Uterus (tissue), 4 donors: ENCODE data around the gene OR2A5. TPM values are rescaled to one million over a fixed set of nuclear protein-coding genes. Genes with fewer than 3 reads are reported as not detected.

Experiments used
- DNase-seq, 2 donors: peaks; one replicate each; pipeline ENCODE4 v3.0.0-alpha.2; 2019 to 2020
- H3K27ac ChIP-seq, 2 donors: fragments of 200-600 bp; sonication (generic); 1 replicate in 1 of 2; 2 replicates in 1 of 2; pipeline ENCODE4 v1.5.1; 2016 to 2018
- H3K27me3 ChIP-seq, 2 donors: fragments of 200-600 bp; sonication (generic); one replicate each; pipeline ENCODE4 v1.5.1; 2018 to 2019; ENCODE audit warnings: control low read depth in 1 of 2
- H3K36me3 ChIP-seq, 2 donors: fragments of 200-600 bp; sonication (generic); one replicate each; pipeline ENCODE4 v1.5.1; 2019; ENCODE audit warnings: control low read depth in 1 of 2
- H3K4me1 ChIP-seq, 2 donors: fragments of 200-600 bp; sonication (generic); one replicate each; pipeline ENCODE4 v1.5.1; 2018 to 2019; ENCODE audit warnings: control low read depth in 1 of 2
- H3K4me3 ChIP-seq, 2 donors: fragments of 200-600 bp; sonication (generic); 1 replicate in 1 of 2; 2 replicates in 1 of 2; pipeline ENCODE4 v1.5.1; 2018 to 2019; ENCODE audit warnings: mild to moderate bottlenecking in 1 of 2
- H3K9me3 ChIP-seq, 2 donors: fragments of 200-600 bp; sonication (generic); one replicate each; pipeline ENCODE4 v1.5.1; 2019; ENCODE audit warnings: control low read depth in 1 of 2
- CTCF ChIP-seq, 4 experiments: fragments of 200-600 bp in 2 of 4; fragments of 450-650 bp in 2 of 4; sonication (generic) in 2 of 4; IDR thresholded peaks; one replicate each; pipeline ENCODE4 v1.5.1; 2016 to 2019; ENCODE audit warnings: antibody characterized with exemption in 4 of 4, mild to moderate bottlenecking in 2 of 4, moderate library complexity in 1 of 4
- POLR2A ChIP-seq, 2 donors: fragments of 450-650 bp; IDR thresholded peaks; one replicate each; pipeline ENCODE4 v1.6.1; 2016; ENCODE audit warnings: antibody characterized with exemption in 2 of 2, mild to moderate bottlenecking in 1 of 2, moderate library complexity in 1 of 2
- intact Hi-C: fragments of 100-400 bp; cut with DNase I; formaldehyde crosslinking; loops from one replicate; pipeline ENCODE4 v1.15.1; 2023; ENCODE audit warnings: low total_unique reads
- total RNA-seq, 4 donors: library from RNA; depleted of rRNA in 3 of 4; stranded (reverse); fragments of >200 nt in 3 of 4; gene quantifications; one replicate each; pipeline versions ENCODE4 v1.1.0 to v1.2.4, GENCODE V29; 2014 to 2023
- donor health status: DM: yes; HTN: yes; CAD: no.

Gene OR2A5
- total RNA-seq = not detected

- intact Hi-C loops = no loop called here
- TF ChIP-seq CTCF (IDR thresholded peaks at IDR 0.05) = no peak
- Histone ChIP-seq H3K4me3 (no peak within 1 kb of the TSS), H3K27me3 (no peaks in the 10 kb centered on the region), H3K36me3 (no peaks in the 10 kb centered on the region), H3K4me1 (no peaks in the 10 kb centered on the region), H3K27ac (no peak within 1 kb of the TSS), H3K9me3 (no peaks in the 10 kb centered on the region)
- no peak for DNase-seq
Observed at GRCh38 chr7:144048648-144049047, at the start of gene OR2A5. Gene OR2A5, plus strand, starts transcription at chr7:144048948. Its CDS starts 1,454 bp downstream, at chr7:144050402.

DNA sequence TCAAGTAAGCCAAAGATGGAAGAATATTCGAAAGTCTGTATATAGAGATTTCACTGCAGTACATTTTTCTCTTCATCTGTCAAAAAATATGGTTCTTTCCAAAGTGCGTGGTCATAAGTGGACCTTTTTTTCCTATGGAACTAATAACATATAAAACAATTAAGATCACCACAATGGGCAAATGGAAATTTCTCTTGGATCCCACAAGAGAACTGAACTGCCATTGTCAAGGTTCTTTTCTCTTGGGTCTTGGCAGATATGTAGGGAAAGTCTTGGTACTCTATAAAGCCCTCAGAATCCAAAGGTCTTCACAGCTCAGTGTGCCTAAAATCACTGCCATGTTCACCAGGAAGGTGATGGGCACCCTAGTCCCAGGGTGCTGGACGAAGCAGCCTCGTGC is 48.7 kb upstream of the OR2A5 start, which contains the start of gene OR6B1:
TSS of gene OR6B1 (plus strand) at position 301 of the 400 bp plus-strand sequence. CDS start 3,677 bp downstream, outside the sequence.
- no peaks in the 10 kb centered on the region for H3K4me1 ChIP-seq
- H3K4me3 ChIP-seq = no peak within 1 kb of the TSS
- no peaks in the 10 kb centered on the region for H3K9me3 ChIP-seq
- no peaks in the 10 kb centered on the region for H3K27me3 ChIP-seq
- no peak for DNase-seq
- H3K36me3 ChIP-seq = no peaks in the 10 kb centered on the region
- intact Hi-C loops = no loop called here
- TF ChIP-seq POLR2A (IDR thresholded peaks at IDR 0.05) (no peak), CTCF (IDR thresholded peaks at IDR 0.05) (no peak)
- H3K27ac ChIP-seq = no peak within 1 kb of the TSS

DNA sequence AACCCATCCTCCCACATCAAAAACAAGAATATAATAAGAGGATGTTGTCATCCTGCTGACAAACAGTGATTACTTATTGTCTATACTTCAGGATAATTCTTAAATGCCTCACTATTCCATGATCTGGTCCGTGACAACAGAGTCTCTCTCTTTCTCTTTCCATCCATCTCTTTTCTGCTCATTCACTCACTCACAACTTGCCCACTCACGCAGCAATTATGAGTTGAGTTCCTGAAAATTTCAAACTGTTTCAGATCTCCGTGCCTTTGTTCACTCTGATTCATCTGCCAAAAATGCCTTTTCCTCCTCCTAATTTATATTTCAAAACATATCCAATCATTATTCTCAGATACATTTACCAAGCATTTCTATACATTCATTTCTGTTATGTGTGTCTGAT is 47.2 kb upstream of the OR2A5 start:
- Histone ChIP-seq H3K4me1 (no peaks in the 10 kb centered on the region), H3K9me3 (no peaks in the 10 kb centered on the region), H3K27me3 (no peaks in the 10 kb centered on the region), H3K36me3 (no peaks in the 10 kb centered on the region), H3K4me3 (no peak overlapping the region), H3K27ac (no peak overlapping the region)
- no peak for DNase-seq
- intact Hi-C loops = no loop called here
- TF ChIP-seq CTCF (IDR thresholded peaks at IDR 0.05) = no peak
- no peak for TF ChIP-seq POLR2A (IDR thresholded peaks at IDR 0.05)

GRCh38 chr7:144004703-144005102 is 44.0 kb upstream of the OR2A5 start:
- intact Hi-C loops = no loop called here
- no peak overlapping the region for H3K4me3 ChIP-seq
- no peaks in the 10 kb centered on the region for H3K27me3 ChIP-seq
- no peaks in the 10 kb centered on the region for H3K9me3 ChIP-seq
- no peak overlapping the region for H3K27ac ChIP-seq
- no peaks in the 10 kb centered on the region for H3K4me1 ChIP-seq
- TF ChIP-seq CTCF (IDR thresholded peaks at IDR 0.05) (no peak), POLR2A (IDR thresholded peaks at IDR 0.05) (no peak)
- DNase-seq = no peak
- no peaks in the 10 kb centered on the region for H3K36me3 ChIP-seq

- H3K27ac ChIP-seq = no peak overlapping the region
- no peaks in the 10 kb centered on the region for H3K27me3 ChIP-seq
- intact Hi-C loops = no loop called here
- H3K36me3 ChIP-seq = no peaks in the 10 kb centered on the region
- DNase-seq = no peak
- H3K4me1 ChIP-seq = no peaks in the 10 kb centered on the region
- TF ChIP-seq CTCF (IDR thresholded peaks at IDR 0.05) = no peak
- TF ChIP-seq POLR2A (IDR thresholded peaks at IDR 0.05) = no peak
- H3K9me3 ChIP-seq = no peaks in the 10 kb centered on the region
- no peak overlapping the region for H3K4me3 ChIP-seq
Observed at GRCh38 chr7:144006029-144006691, 42.6 kb upstream of the OR2A5 start.
